HG02623 (cell line): ENCODE data around the gene VEGFB.

ENCODE experiments used
- ATAC-seq: cut with Tn5 transposase; IDR thresholded peaks from one replicate; pipeline ENCODE4 v1.9.1; 2021; ENCODE audit warnings: moderate library complexity; ENCODE audit not compliant: unreplicated experiment

VEGFB gene

DNA sequence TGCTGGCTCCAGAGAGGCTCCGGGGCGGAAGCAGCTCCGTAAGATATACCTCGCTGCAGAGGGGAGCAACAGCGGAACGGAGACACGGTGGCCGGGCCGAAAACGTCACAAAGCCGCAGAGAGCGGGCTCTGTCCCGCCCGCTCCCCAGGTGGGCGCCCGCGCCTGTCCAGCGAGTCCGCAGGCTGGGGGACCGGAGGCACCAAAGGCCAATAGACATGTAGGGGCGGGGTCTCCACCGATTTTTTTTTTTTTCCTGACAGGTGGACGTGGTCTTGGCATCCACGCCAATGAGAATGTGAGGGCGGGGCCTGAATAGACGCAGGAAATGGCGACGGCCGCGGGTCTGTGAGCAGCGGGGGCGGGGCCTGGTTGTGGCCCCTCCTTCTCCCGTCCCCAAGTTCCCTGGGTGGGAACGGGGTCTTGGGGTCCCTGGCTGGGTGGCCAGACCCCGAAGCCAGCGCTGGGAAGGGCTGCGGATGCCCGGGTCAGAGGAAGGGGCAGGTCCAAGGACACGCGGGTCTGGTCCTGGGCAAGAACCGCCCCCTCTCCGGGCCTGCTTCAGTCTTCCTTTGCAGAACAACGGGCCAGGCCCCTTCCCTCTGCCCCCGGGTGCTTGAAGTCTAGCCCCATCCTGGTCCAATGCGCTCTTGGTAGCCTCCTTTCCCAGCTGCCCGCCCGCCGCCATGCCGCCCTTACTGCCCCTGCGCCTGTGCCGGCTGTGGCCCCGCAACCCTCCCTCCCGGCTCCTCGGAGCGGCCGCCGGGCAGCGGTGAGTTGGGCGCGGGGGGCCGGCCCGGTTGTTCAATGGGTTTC is 4.0 kb upstream of the VEGFB start, which contains the start of gene DNAJC4:
DNAJC4 (plus strand) TSS at position 378 of the 814 bp plus-strand sequence; CDS start at position 685, 307 bp downstream.
- no peak for ATAC-seq

DNA sequence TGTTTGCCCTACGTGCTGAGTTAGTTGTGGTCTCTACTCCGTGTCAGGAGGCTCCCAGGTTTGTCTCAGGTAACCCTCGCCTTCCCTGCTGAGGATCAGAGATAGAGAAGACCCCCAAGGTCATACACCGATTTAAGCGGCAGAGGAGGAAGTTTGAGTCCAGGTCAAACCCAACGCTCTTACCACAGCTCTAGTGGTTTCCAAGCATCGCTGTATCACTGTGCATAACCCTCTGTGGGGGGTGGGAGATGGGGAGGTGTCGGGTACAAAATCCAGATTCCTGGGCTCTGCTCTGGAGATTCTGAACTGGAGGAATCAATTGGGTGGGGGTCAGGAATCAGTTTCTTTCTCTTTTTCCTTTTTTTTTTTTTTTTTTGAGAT is 3.4 kb upstream of the VEGFB start:
- no peak for ATAC-seq

DNA sequence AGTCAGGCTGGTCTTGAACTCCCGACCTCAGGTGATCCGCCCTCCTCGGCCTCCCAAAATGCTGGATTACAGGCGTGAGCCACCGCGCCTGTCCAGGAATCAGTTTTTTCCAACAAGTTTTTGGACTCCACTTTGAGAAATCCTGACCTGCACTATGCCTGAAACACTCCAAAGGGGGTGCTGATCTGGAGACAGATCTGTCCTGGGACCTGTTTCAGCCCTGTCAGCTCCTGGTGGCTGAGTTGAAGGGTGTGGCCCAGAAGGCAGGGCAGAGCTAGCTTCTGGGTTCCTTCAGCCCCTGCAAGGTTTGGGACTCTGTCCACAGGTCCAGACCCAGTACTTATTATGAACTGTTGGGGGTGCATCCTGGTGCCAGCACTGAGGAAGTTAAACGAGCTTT is 2.8 kb upstream of the VEGFB start:
- no peak for ATAC-seq

DNA sequence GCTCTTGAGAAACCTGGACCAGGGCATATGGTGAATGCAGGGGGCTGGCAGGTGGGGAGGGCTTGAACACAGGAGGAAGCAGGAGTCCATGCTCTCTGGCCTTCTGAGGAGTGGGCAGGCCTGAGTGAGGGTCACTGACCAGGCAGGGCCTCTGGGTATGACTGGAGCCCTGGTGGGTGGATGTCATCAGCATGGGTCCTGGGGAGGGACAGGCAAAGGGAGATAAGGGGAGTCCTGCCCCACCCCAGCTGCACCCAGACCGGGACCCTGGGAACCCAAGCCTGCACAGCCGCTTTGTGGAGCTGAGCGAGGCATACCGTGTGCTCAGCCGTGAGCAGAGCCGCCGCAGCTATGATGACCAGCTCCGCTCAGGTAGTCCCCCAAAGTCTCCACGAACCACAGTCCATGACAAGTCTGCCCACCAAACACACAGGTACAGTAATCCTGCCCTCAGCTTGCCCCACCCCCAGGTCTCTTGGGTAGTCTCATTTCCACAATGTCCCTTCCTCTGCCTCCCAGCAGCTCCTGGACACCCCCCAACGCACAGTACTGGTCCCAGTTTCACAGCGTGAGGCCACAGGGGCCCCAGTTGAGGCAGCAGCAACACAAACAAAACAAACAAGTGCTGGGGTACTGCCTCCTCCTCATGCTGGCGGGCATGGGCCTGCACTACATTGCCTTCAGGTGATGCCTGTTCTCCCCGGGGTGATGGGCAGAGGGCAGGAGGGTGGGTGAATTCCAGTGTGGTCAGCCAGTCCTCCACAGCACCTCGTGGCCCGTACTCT is 2.0 kb upstream of the VEGFB start:
- ATAC-seq: no peak

DNA sequence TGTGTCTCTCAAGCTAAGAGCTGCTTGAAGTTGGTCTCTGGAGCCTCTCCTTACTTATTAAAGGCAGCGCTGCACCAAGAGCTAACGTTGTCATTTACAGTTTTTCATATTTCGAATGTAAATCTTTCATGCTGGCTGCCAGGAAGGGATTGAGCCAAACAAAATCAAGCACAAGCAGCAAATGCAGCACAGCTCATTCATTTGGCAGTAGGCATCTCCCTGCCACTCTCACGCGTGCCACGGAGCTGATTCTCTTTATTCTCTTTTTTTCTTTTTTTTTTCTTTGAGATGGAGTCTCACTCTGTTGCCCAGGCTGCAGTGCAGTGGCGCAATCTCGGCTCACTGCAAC is 1.4 kb upstream of the VEGFB start:
- no peak for ATAC-seq

DNA sequence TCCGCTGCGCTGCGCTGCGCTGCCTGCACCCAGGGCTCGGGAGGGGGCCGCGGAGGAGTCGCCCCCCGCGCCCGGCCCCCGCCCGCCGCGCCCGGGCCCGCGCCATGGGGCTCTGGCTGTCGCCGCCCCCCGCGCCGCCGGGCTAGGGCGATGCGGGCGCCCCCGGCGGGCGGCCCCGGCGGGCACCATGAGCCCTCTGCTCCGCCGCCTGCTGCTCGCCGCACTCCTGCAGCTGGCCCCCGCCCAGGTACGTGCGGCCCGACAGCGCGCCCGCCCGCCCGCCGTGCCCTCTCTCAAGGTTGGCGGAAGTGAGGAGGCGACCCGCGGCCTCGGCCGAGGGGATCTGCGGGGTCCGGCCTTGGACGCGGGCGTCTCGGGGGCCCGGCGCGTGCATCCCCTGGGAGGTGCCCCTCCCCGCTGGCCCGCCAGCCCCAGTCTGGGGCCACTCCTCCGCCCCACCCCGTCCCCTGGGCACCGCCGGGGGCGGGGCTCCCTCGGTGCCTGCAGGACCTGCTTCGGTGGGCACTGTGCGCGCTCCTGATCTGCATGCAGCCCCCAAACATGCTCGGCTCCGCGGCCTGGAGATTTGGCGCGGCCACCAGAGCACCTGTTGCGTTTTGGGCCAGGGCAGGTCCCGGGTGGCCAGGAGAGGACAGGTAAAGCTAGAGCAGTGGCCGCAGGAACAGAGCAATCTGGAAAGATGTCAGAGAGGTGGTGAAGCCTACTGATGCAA is 429 bp downstream of the VEGFB start:
- peak; percentile 19 for ATAC-seq

DNA sequence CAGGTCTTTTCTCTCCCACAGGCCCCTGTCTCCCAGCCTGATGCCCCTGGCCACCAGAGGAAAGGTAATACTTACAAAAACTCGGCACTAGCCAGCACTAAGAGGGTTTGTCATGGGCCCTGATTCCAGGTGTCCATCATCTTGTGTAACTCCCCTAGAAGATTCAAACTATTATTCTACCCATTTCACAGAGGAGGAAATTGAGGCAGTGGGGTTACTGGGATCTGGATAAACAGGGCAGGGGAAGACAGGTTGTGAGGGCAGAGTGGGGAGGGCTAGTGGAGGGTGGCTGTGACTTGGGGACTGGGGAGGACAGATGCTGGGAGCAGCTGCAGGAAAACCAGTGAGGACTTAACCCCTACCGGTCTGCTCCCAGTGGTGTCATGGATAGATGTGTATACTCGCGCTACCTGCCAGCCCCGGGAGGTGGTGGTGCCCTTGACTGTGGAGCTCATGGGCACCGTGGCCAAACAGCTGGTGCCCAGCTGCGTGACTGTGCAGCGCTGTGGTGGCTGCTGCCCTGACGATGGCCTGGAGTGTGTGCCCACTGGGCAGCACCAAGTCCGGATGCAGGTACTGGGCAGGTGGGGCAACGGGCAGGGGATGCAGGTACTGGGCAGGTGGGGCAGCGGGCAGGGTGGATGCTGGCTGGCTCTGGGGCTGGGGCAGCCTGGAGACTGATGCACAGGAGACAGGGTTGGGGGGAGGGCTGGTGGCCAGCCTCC is 1.2 kb downstream of the VEGFB start:
- ATAC-seq: no peak

DNA sequence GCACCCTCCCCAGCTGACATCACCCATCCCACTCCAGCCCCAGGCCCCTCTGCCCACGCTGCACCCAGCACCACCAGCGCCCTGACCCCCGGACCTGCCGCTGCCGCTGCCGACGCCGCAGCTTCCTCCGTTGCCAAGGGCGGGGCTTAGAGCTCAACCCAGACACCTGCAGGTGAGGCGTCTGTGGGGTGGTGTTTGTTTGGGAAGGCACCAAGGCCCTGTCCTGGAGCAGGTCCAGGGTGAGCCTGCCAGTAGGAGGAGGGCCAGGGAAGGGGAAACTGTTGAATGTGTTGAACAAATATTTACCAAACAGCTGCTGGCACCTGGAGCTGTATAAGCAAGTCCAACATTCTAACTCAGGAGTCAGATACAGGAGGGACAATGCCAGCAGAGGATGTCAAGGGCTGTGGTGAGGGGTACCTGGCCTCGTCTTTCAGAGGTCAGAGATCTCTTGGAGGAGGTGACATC is 3.1 kb downstream of the VEGFB start:
- ATAC-seq: no peak

DNA sequence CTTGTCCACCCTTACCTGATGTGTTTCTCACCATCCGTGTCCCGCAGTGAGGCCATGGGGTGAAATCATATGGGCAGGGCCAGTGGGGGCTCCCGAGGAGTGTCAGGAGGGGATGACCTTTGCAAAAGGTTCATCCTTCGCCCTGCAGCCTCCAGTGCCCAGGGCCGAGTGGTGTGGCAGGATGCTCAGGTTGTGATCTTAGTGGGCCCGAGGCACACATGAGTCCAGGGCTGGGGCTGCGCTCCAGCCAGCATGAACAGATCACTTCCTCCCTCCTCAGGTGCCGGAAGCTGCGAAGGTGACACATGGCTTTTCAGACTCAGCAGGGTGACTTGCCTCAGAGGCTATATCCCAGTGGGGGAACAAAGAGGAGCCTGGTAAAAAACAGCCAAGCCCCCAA is 3.7 kb downstream of the VEGFB start:
- ATAC-seq: no peak

DNA sequence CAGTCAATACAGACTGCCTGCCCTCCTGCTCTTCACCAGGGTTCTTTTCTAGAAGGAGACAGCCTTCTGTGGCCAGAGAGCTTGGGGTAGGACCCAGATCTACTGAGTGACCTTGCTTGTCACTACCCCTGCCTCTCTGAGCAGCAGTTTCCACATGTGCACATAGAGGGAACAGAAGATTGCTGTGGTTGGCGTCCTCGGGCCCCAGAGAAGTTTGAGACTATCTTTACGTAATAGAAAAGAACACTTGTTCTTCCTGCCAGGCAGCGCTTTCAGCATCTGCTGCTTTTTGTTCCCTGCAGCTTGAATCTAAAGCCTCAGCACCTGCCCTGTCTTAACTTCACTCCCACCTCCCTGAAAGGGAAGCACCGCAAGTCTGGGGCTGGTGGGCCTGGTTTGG is 4.6 kb downstream of the VEGFB start:
- ATAC-seq: no peak

DNA sequence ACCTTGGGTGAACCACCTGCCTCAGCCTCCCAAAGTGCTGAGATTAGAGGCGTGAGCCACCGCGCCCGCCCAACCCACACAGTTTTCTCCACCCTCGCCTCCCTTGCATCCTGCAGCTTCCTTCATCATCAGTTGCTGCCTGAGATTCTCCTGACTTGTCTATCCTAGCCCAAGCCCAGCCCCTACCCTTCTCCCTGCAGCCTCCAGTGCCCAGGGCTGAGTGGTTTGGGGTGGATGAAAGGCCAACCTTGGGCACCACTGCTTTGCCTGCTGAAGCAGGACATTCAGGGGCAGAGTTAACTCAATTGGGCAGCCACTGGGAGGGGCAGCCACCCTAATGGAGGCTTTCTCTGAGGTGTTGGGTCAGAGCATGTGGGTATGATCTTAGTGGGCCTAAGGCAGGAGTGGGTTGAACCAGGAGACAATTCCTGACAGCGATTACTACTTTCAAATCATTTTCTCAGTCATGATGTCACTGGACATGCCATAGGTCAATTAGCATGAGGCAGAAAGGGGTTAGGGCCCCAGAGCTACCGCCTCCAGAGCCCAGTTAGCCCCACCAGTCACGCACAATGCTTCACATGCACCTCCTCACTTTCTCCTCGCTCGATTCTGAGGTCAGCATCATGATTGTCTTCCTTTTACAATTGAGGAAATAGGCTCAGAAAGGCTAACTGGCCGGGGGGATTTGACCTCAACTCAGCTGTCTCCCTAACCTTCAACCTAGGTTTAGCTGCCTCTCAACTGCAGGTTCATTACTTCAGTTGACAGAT is 5.5 kb downstream of the VEGFB start:
- no peak for ATAC-seq

DNA sequence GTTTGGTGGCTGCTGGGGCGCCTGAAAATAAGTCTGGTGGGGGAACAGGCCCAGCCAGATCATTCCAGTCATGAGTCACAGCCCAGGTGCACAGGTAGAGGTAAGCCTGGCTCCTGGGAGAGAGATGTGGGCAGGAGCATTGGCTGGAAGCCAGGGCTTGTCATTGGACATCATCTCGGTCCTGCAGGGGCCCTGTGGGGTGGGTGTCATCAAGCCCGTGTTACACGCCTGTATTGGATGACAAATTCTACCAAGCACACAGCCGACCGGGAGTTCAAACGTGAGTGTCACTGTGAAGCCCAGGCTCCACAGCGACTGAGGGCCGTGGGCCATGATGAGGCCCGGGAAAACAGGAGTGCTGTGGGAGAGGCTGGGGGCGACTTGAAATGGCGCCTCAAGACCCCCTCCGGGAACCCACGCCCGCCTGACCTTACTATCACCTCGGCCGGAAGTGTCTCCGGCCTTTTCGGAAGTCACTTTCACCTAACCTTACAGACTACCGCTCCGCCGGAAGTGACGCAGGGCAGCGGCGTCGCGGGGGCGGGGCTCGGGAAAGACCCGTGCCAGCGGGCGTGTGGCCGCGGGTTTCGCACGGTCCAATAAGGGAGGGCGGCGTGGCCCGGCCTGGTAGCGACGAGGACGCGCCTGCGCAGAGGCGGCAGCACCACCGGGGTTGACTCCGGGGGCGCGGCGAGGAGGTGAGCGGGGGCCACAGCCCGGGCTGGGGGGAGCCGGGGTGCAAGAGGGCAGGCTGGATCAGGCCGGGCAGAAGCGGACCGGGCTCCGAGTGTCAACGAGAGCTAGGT is 6.3 kb downstream of the VEGFB start, which contains the start of gene FKBP2:
FKBP2 (plus strand) TSS at position 661 of the 806 bp plus-strand sequence. CDS start 1,293 bp downstream, outside the sequence.
- ATAC-seq: peak; percentile 51

DNA sequence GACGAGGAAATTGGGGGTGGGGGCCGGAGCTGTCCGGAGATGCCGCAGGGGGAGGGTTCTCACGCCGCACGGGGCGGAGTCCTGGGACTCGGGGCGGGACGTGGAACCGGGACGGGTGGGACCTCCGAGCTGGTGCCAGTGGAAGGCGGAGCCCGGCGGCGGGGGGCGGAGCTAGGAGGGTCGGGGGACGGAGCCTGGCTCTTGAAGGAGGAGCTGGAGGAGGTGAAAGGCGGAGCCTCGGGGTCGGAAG is 6.8 kb downstream of the VEGFB start:
- ATAC-seq: peak; percentile 64

DNA sequence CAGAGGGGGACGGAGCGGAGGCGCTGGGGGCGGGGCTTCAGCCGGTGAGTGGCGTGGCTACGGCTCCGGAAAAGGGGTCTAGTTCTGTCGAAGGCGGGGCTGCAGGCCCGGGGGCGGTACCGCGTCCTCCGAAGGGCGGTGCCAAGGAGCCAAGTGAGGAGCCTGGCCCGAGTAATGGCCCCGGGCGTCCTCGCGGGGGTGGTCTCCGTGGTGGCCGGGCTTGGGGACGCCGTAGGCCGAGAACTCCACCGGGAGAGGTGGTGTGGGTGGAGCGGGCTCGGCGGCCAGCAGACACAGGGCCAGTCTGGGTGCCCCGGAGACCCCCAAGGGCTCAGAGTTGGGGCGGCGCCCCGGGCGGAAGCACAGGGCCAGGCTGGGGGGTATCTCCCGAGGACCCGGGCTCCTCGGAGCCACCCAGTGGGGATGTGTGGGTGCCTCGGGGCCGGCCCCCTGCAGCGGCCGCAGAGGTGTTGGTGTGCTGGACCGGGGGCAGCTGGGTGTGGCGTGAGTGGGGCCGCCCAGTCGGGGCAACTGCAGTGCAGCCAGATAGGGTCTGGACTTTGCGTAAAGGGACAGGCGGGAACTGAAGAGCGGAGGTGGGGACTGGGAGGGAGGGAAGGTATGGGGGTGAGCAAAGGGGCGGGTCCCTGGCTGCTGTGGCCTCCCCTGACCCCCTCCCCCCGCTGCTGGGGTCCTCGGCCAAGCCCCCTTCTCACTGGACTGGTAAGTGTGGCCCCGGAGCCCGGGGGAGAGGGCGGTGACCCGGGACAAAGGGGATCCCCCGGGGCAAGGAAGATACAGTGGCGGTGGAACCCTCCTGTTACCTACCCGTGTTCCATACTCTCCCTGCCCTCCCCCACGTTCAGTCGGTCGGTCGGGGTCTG is 7.3 kb downstream of the VEGFB start:
- peak; percentile 2 for ATAC-seq

DNA sequence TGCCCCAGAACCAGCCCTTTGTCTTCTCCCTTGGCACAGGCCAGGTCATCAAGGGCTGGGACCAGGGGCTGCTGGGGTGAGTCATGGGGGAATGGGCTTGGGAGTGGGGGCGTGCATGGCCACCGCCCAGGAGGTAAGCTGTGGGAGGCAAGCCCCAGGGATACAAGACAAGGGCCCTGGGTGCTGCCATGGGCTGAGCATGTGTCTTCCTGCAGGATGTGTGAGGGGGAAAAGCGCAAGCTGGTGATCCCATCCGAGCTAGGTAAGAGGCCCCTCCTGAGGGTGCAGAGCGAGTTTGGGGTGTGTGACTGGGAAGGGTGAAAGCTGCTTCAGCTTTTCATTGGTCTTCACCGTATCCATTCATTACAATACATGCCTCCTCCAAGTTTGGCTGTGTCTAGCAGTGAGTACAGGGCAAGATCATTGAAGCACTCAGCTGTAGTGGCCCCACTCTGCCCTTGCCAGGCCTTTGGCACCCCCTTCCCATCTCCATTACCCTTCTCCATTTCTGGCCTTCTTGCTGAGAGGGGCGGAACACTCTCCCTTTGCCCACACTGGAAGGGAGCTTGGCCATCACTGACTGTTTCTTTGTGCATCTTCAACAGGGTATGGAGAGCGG is 9.0 kb downstream of the VEGFB start:
- no peak for ATAC-seq

DNA sequence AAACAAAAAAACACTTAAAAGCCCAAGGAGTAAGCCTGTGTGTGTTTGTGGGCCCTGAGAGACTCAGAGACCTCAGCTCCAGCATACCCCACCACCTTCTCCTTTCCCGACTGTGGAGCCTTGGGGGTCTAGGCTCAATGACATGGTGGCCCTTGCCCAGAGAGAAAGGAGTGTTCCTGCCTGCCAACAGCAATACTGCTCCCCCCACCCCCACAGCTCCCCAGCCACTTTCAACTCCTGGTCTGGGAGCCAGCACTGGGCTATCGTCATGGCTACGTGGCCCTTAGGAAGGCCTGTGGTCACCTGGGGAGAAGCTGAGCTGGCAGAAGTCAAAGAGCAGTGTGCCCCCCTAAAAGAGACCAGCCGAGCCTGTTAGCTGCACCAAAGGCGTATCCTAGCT is 9.7 kb downstream of the VEGFB start:
- ATAC-seq: no peak

DNA sequence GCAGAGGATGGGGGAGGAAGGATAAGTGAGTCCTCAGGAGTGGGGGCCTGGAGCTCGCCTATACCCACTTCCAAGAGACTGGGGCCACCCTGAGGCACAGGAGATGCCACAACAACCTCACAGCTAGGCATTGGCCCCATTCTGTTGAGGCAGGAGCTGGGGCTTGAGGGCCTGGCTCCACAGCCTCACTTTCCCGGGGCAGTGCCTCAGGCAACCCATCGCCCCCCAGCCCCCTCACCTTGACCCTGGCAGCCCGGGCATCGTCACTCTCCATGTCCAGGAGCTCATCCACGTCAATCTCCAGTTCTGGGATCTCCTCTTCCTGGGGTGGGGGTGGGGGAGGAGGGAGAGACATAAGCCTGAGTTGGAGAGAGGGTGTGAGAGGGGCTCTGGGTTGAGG is 10.6 kb downstream of the VEGFB start:
- ATAC-seq: no peak

DNA sequence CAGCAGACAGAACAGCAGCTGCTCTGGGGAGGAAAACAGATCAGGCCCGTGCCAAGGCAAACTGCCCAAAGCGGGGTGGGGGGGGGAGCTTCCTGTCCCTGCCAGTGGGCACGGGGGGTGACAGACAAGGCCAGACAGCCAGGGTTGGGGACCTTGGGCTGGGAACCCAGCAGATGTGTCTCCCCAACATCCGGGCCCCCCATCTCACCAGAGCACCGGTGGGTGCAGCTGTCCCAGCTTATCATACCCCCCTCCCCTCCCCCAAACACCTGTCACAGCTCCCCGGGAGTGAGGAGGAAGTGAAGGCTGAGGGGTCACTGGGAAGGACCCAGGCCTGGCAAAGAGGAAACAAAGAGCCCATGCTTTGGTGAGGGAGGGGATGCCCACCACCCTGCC is 11.0 kb downstream of the VEGFB start:
- no peak for ATAC-seq
